H1 (cell line): Measurements from ENCODE around the gene GPC6. TPM values are rescaled to one million over a fixed set of nuclear protein-coding genes. Genes with fewer than 3 reads are reported as not detected.

Experiments
- CTCF ChIA-PET: fragments of 300-600 bp; sonication (Branson Sonifier 250); formaldehyde crosslinking; loops from one replicate; lab custom pipeline; 2021; ENCODE audit not compliant: partially characterized antibody; lab: Charles Lee
- POLR2A ChIA-PET: fragments of 300-600 bp; sonication (Branson Sonifier 250); formaldehyde crosslinking; loops from one replicate; lab custom pipeline; 2021; ENCODE audit warnings: inconsistent platforms; ENCODE audit not compliant: partially characterized antibody; lab: Charles Lee
- DNase-seq, 2 experiments: peaks; one replicate each; pipeline versions ENCODE4 v3.0.0 to v3.0.0-alpha.2; 2010 to 2022; ENCODE audit warnings: low spot score in 2 of 2, low read depth in 1 of 2, mixed read lengths in 1 of 2
- FAIRE-seq: peaks from 2 replicates; lab custom pipeline; 2011; peaks lifted over from hg19 to GRCh38; lab: Jason Lieb, UNC
- H2AFZ ChIP-seq: 2 replicates; pipeline ENCODE4 v1.8.1; 2012; ENCODE audit warnings: low read length, inconsistent platforms
- H2AK5ac ChIP-seq: 2 replicates; pipeline ENCODE4 v1.6.1; 2013; ENCODE audit warnings: low read depth, low read length
- H2BK120ac ChIP-seq: replicated peaks from 2 replicates; pipeline ENCODE3; 2013; ENCODE audit warnings: low read depth, low read length, inconsistent platforms
- H2BK12ac ChIP-seq: 2 replicates; pipeline ENCODE4 v1.6.1; 2013; ENCODE audit warnings: low read depth, low read length
- H2BK15ac ChIP-seq: 2 replicates; pipeline ENCODE4 v1.6.1; 2013; ENCODE audit warnings: low read length
- H2BK20ac ChIP-seq: 2 replicates; pipeline ENCODE4 v1.6.1; 2013; ENCODE audit warnings: low read length
- H2BK5ac ChIP-seq: 2 replicates; pipeline ENCODE4 v1.6.1; 2013; ENCODE audit warnings: low read depth, low read length
- H3K14ac ChIP-seq: 2 replicates; pipeline ENCODE4 v1.6.1; 2013; ENCODE audit warnings: inconsistent platforms; ENCODE audit not compliant: insufficient read length
- H3K18ac ChIP-seq: 2 replicates; pipeline ENCODE4 v1.6.1; 2013; ENCODE audit warnings: low read length; ENCODE audit errors: extremely low read depth
- H3K23ac ChIP-seq: 2 replicates; pipeline ENCODE4 v1.6.1; 2013; ENCODE audit warnings: inconsistent platforms; ENCODE audit not compliant: insufficient read length
- H3K23me2 ChIP-seq: 2 replicates; pipeline ENCODE4 v1.6.1; 2013; ENCODE audit warnings: low read depth, low read length
- H3K27ac ChIP-seq: 2 replicates; pipeline ENCODE4 v1.6.1; 2011; ENCODE audit warnings: low read depth, low read length, inconsistent platforms
- H3K27me3 ChIP-seq, 4 experiments: replicated peaks in 1 of 4; 1 replicate in 1 of 4; 2 replicates in 3 of 4; pipeline versions ENCODE4 v1.6.1 to v1.8.1; 2011 to 2013; ENCODE audit warnings: low read length in 3 of 4, mild to moderate bottlenecking in 3 of 4, inconsistent platforms in 2 of 4, mixed read lengths in 2 of 4, moderate library complexity in 1 of 4; ENCODE audit not compliant: control insufficient read depth in 3 of 4, insufficient read depth in 3 of 4; ENCODE audit errors: extremely low read depth in 1 of 4
- H3K36me3 ChIP-seq, 4 experiments: 2 replicates each; pipeline versions ENCODE4 v1.6.1 to v1.8.1; 2011 to 2013; ENCODE audit warnings: mild to moderate bottlenecking in 4 of 4, low read length in 3 of 4, moderate library complexity in 2 of 4, control low read depth in 1 of 4, inconsistent platforms in 1 of 4; ENCODE audit not compliant: insufficient read depth in 4 of 4, control insufficient read depth in 2 of 4
- H3K4ac ChIP-seq: replicated peaks from 2 replicates; pipeline ENCODE3; 2013; ENCODE audit warnings: low read length, low read depth, mixed read lengths, inconsistent platforms; ENCODE audit not compliant: insufficient read length
- H3K4me1 ChIP-seq, 4 experiments: replicated peaks in 1 of 4; 1 replicate in 1 of 4; 2 replicates in 3 of 4; pipeline versions ENCODE4 v1.6.1 to v1.8.1; 2011 to 2013; ENCODE audit warnings: low read length in 3 of 4, inconsistent platforms in 2 of 4, mixed read lengths in 1 of 4; ENCODE audit not compliant: insufficient read depth in 4 of 4, control insufficient read depth in 3 of 4
- H3K4me2 ChIP-seq, 2 experiments: 2 replicates each; pipeline versions ENCODE4 v1.6.1 to v1.8.1; 2011 to 2013; ENCODE audit warnings: low read depth in 2 of 2, low read length in 2 of 2, control low read depth in 1 of 2, inconsistent platforms in 1 of 2, mild to moderate bottlenecking in 1 of 2; ENCODE audit not compliant: insufficient read depth in 1 of 2
- H3K4me3 ChIP-seq, 4 experiments: fragments of 200-600, 300-600 bp in 1 of 4; sonication (generic), shearing (Covaris generic), sonication (Bioruptor Twin) in 1 of 4; 2 replicates each; pipeline versions ENCODE4 v1.5.1 to v1.8.1; 2011 to 2016; ENCODE audit warnings: low read length in 4 of 4, low read depth in 3 of 4, control low read depth in 2 of 4, inconsistent platforms in 2 of 4, mild to moderate bottlenecking in 2 of 4, mixed read lengths in 1 of 4, moderate library complexity in 1 of 4; ENCODE audit not compliant: insufficient read depth in 2 of 4; ENCODE audit errors: extremely low read depth in 1 of 4
- H3K56ac ChIP-seq: replicated peaks from 2 replicates; pipeline ENCODE3; 2013; ENCODE audit warnings: low read depth, mild to moderate bottlenecking, mixed read lengths, low read length, inconsistent platforms; ENCODE audit not compliant: insufficient read length
- H3K79me1 ChIP-seq: 2 replicates; pipeline ENCODE4 v1.6.1; 2013; ENCODE audit warnings: low read depth, low read length, control low read depth
- H3K79me2 ChIP-seq, 2 experiments: 2 replicates each; pipeline versions ENCODE4 v1.6.1 to v1.8.1; 2012 to 2013; ENCODE audit warnings: low read length in 2 of 2, mild to moderate bottlenecking in 2 of 2, inconsistent platforms in 1 of 2; ENCODE audit not compliant: insufficient read depth in 2 of 2, control insufficient read depth in 1 of 2
- H3K9ac ChIP-seq, 4 experiments: replicated peaks in 1 of 4; 1 replicate in 1 of 4; 2 replicates in 3 of 4; pipeline versions ENCODE4 v1.6.1 to v1.8.1; 2011 to 2013; ENCODE audit warnings: low read depth in 3 of 4, low read length in 3 of 4, control low read depth in 2 of 4, mild to moderate bottlenecking in 2 of 4, moderate library complexity in 2 of 4, inconsistent platforms in 1 of 4; ENCODE audit errors: extremely low read depth in 1 of 4
- H3K9me3 ChIP-seq, 2 experiments: 2 replicates each; pipeline versions ENCODE4 v1.6.1 to v1.8.1; 2012 to 2013; ENCODE audit warnings: mild to moderate bottlenecking in 2 of 2, moderate library complexity in 2 of 2, control low read depth in 1 of 2, inconsistent platforms in 1 of 2, low read depth in 1 of 2, low read length in 1 of 2, mixed read lengths in 1 of 2; ENCODE audit not compliant: insufficient read depth in 2 of 2
- H4K20me1 ChIP-seq, 2 experiments: replicated peaks in 1 of 2; 2 replicates each; pipeline versions ENCODE3 to v1.8.1; 2011 to 2013; ENCODE audit warnings: inconsistent platforms in 2 of 2, low read length in 2 of 2, mild to moderate bottlenecking in 1 of 2; ENCODE audit not compliant: insufficient read depth in 2 of 2, control insufficient read depth in 1 of 2
- H4K5ac ChIP-seq: 2 replicates; pipeline ENCODE4 v1.6.1; 2013; ENCODE audit warnings: low read length, low read depth, mixed read lengths, inconsistent platforms; ENCODE audit not compliant: insufficient read length
- H4K8ac ChIP-seq: 2 replicates; pipeline ENCODE4 v1.8.0; 2013; ENCODE audit warnings: mild to moderate bottlenecking, moderate library complexity, low read length, inconsistent platforms; ENCODE audit not compliant: insufficient read depth; ENCODE audit errors: extremely low read depth
- H4K91ac ChIP-seq: replicated peaks from 2 replicates; pipeline ENCODE3; 2013; ENCODE audit warnings: low read length, mixed read lengths, inconsistent platforms; ENCODE audit not compliant: insufficient read length
- ATF2 ChIP-seq: IDR thresholded peaks from 2 replicates; pipeline ENCODE4 v1.6.1; 2012; ENCODE audit warnings: low read length, inconsistent platforms
- CHD2 ChIP-seq: IDR thresholded peaks from 2 replicates; pipeline ENCODE4 v1.6.1; 2012; ENCODE audit warnings: low read length, improper control_type of control experiment
- CREB1 ChIP-seq: IDR thresholded peaks from 2 replicates; pipeline ENCODE4 v1.6.1; 2012; ENCODE audit warnings: inconsistent platforms
- EGR1 ChIP-seq: IDR thresholded peaks from 2 replicates; pipeline ENCODE4 v1.6.1; 2011; ENCODE audit warnings: low read depth, low read length, borderline replicate concordance
- GTF2F1 ChIP-seq: IDR thresholded peaks from 2 replicates; pipeline ENCODE4 v1.6.1; 2012; ENCODE audit warnings: low read depth, low read length, improper control_type of control experiment, borderline replicate concordance
- KDM5A ChIP-seq: fragments of 200-600 bp; IDR thresholded peaks from 2 replicates; pipeline ENCODE4 v1.7.1; 2012; ENCODE audit warnings: mild to moderate bottlenecking, low read length, inconsistent platforms, mixed read lengths
- MAFK ChIP-seq: IDR thresholded peaks from 2 replicates; pipeline ENCODE4 v1.6.1; 2012; ENCODE audit warnings: low read depth, mild to moderate bottlenecking, improper control_type of control experiment, low read length
- PHF8 ChIP-seq: fragments of 200-600 bp; sonication (generic); conservative IDR thresholded peaks from 2 replicates; pipeline ENCODE4 v1.7.1; 2012; ENCODE audit warnings: low read depth, mild to moderate bottlenecking, inconsistent platforms, low read length, moderate library complexity
- POLR2AphosphoS5 ChIP-seq: IDR thresholded peaks from 2 replicates; pipeline ENCODE4 v1.6.1; 2011; ENCODE audit warnings: low read depth, low read length
- POU5F1 ChIP-seq: IDR thresholded peaks from 2 replicates; pipeline ENCODE4 v1.6.1; 2011; ENCODE audit warnings: low read depth, mild to moderate bottlenecking, low read length, moderate library complexity
- RBBP5 ChIP-seq: IDR thresholded peaks from 2 replicates; pipeline ENCODE4 v1.7.1; 2012; ENCODE audit warnings: low read depth, mild to moderate bottlenecking, inconsistent platforms, low read length, moderate library complexity, borderline replicate concordance
- SIRT6 ChIP-seq: IDR thresholded peaks from one replicate; pipeline ENCODE4 v1.7.1; 2012; ENCODE audit warnings: low read length, inconsistent platforms
- TAF7 ChIP-seq: optimal IDR thresholded peaks from 2 replicates; pipeline ENCODE3; 2011; ENCODE audit warnings: low read depth, mild to moderate bottlenecking, inconsistent platforms, low read length, moderate library complexity, borderline replicate concordance
- WGBS, 2 experiments: shearing (Covaris generic) in 1 of 2; methylation state at CpG; one replicate each; pipeline versions ENCODE4 v1.1.6 to v1.1.7; 2013 to 2015; ENCODE audit warnings: low lambda C conversion rate in 2 of 2, mixed read lengths in 2 of 2, inconsistent platforms in 1 of 2, low coverage in 1 of 2, missing lambda C conversion rate in 1 of 2; ENCODE audit not compliant: insufficient replicate concordance in 2 of 2, insufficient coverage in 1 of 2, insufficient read length in 1 of 2; ENCODE audit errors: extremely low coverage in 1 of 2, missing lambda C conversion rate in 1 of 2; 5-methylcytosine and 5-hydroxymethylcytosine counted together
- polyA plus RNA-seq, 7 experiments: library from polyadenylated mRNA; depleted of rRNA in 3 of 7; stranded (reverse) in 5 of 7; unstranded in 2 of 7; fragments of >200 nt in 5 of 7; fragments of 200-250 nt in 2 of 7; gene quantifications; 1 replicate in 5 of 7; 2 replicates in 1 of 7; 4 replicates in 1 of 7; pipeline versions ENCODE4 v1.2.1 to v1.2.3, GENCODE V29; 2011 to 2013; ENCODE audit warnings: missing spikeins in 2 of 7, mixed read lengths in 2 of 7
- total RNA-seq: library from RNA; stranded (reverse); fragmentation: NEBNext Ultra II Directional; extraction: Animal tissue kit (Norgen Biotek cat#: 25700); gene quantifications from 2 replicates; pipeline ENCODE4 v1.2.1, GENCODE V29; 2021

The GPC6 gene
- total and polyA plus RNA-seq, 2 of the 8 experiments (the other 6 are each of a cell fraction or from before 2014, with no cell fraction given), result 5.4 to 12.0 TPM

GRCh38 chr13:93279982-93280381 lies 53.4 kb downstream of the GPC6 start:
- H3K79me1 ChIP-seq, result no peaks in the 10 kb centered on the region; the same call in 1 of the 2 replicates
- DNase-seq (no peak), FAIRE-seq (no peak)
- H3K36me3 ChIP-seq, result no peaks in the 10 kb centered on the region
- no peaks in the 10 kb centered on the region for H3K23me2 ChIP-seq
- H2BK12ac ChIP-seq, result no peak overlapping the region
- H2BK5ac ChIP-seq, result no peak overlapping the region
- H2AFZ ChIP-seq, result no peak overlapping the region
- H2BK20ac ChIP-seq, result no peak overlapping the region
- no peak overlapping the region for H3K4ac ChIP-seq
- no peak overlapping the region; a peak in 1 of 4 replicates for H3K4me2 ChIP-seq
- no peak overlapping the region for H4K91ac ChIP-seq
- 48% methylated on average over 1 of the region's 1 CpG; no CpG with 5 or more reads in 1 of the 2 experiments for WGBS, 2 experiments
- H2BK15ac ChIP-seq, result no peak overlapping the region
- no peak overlapping the region for H3K23ac ChIP-seq
- no peak overlapping the region for H3K27ac ChIP-seq
- ChIA-PET CTCF (no interaction called here), POLR2A (no interaction called here)
- no peaks in the 10 kb centered on the region for H3K9me3 ChIP-seq
- no peak overlapping the region for H4K5ac ChIP-seq
- H3K79me2 ChIP-seq, result no peaks in the 10 kb centered on the region; a peak in 1 of 4 replicates
- H2AK5ac ChIP-seq, result no peak overlapping the region
- H3K9ac ChIP-seq, result no peak overlapping the region; a peak in 1 of 7 replicates
- H3K27me3 ChIP-seq, result no peaks in the 10 kb centered on the region
- H3K14ac ChIP-seq, result no peak overlapping the region
- no peak overlapping the region for H4K8ac ChIP-seq
- peak overlapping the region in 1 of 4 experiments; percentile 2; a peak in 1 of 8 replicates for H3K4me3 ChIP-seq
- H4K20me1 ChIP-seq, result no peaks in the 10 kb centered on the region
- peaks cover 0 to 11% (median 5%) of the 10 kb centered on the region in 4 experiments; a peak in 4 of 7 replicates for H3K4me1 ChIP-seq
- no peak overlapping the region for H2BK120ac ChIP-seq
- H3K18ac ChIP-seq, result no peak overlapping the region
- H3K56ac ChIP-seq, result no peak overlapping the region
- TF ChIP-seq KDM5A (no peak), RBBP5 (no peak), EGR1 (no peak), CHD2 (no peak), MAFK (no peak), PHF8 (no peak), ATF2 (no peak), POLR2AphosphoS5 (no peak), TAF7 (no peak), GTF2F1 (no peak), SIRT6 (no peak), POU5F1 (no peak), CREB1 (no peak)
